ENCODE data around the gene FLNC.

The FLNC gene

DNA sequence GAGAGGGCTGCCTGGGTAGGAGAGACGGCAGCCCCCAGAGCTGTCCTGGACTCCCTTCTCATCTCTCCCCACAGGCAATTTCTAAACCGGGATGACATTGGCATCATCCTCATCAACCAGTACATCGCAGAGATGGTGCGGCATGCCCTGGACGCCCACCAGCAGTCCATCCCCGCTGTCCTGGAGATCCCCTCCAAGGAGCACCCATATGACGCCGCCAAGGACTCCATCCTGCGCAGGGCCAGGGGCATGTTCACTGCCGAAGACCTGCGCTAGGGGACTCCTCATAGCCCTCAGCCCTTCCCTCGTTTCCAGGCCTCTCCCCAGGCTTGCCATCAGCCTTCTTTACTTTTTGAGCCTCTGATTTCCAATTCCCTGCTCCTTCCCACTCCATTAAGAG lies 35.1 kb downstream of the FLNC start:
- DNase-seq (ENCODE audit: low spot score), result no peak

DNA sequence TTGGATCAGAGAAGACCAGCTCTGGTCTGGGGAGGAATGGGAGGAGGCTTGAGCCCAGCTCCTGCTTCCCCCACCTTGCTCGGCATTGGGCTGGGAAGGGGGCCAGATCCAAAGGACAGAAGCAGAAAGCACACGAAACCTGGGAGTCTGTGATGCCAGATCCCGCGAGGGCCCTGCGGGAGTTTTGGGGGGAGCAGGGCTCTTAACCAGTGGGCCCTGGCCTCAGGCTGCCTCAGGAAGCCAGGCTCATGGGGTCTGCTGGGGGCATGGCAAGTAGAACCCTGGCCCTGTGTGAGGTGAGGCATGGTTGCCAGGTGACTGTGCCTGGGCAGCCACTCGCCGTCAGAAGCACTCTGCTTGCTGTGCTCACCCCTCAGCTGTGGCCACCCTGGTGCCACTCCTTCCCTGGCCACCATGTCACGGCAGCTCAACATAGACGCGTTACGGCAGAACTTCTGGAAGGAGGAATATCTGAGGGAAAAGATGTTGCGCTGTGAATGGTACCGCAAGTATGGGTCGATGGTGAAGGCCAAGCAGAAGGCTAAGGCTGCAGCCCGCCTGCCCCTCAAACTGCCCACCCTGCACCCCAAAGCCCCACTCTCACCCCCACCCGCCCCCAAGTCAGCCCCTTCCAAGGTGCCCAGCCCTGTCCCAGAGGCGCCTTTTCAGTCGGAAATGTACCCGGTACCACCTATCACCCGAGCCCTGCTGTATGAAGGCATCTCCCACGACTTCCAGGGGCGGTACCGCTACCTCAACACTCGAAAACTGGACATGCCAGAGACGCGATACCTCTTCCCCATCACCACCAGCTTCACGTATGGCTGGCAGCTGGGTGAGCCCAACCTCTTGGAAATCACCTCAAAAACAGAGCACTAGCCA lies 36.0 kb downstream of the FLNC start:
- no peak for DNase-seq (ENCODE audit: low spot score)

DNA sequence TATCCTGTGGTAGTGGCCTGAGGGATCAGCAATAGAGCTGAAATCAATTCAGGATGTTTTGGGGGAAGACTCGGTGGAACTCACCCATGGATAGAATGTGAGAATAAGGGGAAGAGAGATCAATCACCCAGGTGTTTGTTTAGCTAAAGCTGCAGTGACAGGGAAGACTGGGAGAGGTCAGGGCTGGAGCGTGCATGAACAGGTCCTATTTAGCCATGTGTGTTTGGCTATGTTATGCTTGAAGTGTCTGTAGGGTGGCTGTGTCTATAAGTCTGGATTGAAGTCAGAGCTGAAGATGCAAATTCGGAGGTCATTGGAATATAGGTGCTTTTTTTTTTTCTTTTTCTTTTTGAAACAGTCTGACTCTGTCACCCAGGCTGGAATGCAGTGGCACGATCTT lies 37.0 kb downstream of the FLNC start:
- DNase-seq (ENCODE audit: low spot score), result no peak

DNA sequence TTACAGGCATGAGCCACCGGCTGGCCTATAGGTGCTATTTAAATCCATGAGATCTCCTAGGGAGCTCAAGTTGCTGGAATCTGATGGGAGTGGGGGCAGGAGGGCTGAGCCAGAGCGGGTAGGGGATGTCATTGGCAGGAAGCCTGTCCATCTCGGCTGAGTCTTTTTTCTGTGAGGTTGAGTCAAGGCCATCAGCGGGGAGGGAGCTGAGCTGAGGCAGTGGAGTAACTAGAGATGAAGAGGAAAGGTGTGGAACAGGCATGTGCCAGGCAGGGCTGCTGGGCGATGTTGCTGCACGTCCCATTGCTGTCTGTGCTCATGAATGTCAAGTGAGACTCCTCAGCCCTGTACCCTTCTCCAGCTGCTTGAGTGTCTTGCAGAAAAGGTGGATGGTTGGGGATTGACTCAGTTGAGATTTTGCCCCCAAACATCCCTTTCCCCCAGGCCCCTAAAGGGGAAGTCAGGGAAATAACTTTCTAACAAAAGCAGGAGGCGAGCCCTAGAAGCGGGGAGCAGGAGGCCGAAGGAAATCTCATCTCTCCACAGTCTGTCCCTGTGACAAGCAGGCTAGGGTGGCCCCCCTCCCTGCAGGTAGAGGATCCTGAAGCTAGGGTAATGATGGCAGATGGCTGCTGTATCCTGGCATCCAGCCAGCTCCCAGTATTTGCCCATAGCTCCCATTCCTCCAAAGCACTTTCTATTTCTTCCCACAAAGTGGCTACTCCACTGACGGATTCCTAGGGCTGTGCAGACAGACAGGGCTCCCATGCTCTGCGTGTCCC lies 37.8 kb downstream of the FLNC start:
- peak; percentile 63 for DNase-seq (ENCODE audit: low spot score)

DNA sequence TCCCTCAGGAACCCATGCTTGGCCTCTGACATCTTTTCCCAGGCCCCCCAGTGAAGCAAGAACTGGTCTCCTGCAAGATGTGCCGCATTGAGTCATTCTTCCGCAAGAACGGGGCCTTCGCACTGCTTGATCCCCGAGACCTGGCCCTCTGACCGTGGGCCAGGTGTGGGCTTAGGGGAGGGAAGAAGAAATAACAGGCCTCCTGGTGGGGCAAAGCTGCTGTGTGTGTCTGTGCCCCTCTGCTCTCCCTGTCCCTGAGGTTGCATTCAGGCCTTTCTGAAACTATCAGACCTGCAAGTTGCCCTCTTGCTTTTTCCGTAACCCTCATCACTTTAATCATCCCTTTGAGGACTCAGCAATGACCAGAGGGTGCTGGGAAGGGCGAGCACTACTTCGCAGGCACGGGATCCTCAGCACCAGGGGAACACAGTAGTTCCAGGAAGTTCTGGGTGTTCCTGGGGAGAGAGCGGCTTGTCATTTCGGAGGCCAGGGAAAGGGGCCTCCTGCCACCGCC lies 38.5 kb downstream of the FLNC start:
- DNase-seq (ENCODE audit: low spot score), result no peak

DNA sequence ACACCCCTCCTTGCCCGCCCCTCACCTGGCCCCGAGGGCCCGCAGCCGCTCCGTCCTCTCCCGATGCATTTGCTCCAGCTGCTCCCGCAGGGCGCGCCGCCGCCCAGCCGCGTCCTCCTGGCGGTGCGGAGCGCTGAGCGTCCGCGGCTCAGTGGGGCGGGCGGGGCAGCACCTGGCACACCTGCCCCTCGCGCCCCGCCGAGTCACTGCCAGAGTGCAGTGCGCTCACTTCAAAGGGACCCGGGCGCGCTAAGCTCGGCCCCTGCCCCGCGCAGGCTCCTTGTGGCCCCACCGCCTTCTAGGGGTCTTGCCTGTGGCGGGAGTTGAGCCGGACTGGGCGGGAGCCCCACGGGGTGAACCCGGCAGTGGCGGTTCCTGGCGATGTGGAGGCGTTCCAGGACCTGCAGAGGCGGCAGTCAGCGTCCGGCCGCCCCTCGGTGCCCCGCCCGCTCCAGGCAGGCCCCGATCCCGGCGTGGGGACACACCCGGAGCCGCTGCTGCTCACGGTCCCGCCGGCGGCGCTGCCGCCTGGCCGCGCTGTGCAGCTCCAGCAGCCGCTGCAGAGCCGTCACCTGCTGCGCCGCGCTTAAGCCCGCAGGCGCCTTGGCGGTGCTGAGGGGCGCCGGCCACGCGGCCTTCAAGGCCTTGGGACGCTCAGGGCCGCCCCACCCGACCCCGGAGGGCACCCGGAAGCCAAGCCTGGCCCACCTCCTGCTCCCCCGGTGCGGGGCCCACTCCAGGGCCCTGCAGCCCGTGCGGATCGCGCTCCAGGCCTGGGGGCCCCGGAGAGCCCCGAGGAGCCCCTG lies 39.1 kb downstream of the FLNC start:
- DNase-seq (ENCODE audit: low spot score), result peak; percentile 86

DNA sequence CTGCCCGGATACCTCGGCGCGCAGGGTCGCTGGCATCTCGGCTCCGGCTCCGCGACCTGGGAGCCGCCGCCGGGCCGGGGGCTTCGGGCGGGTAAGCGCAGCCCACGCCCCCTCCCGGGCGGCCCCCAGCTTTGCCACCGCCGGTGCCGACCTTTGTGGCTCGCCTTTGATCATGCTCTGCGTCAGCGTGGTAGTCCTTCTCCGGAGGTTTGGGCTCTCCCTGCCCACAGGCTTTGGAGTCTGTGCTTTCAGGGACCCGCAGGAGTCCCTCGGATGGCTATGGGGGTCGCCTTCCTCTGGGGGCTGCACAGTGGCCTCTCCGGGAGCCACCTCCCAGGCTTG lies 39.7 kb downstream of the FLNC start:
- DNase-seq (ENCODE audit: low spot score), result no peak

DNA sequence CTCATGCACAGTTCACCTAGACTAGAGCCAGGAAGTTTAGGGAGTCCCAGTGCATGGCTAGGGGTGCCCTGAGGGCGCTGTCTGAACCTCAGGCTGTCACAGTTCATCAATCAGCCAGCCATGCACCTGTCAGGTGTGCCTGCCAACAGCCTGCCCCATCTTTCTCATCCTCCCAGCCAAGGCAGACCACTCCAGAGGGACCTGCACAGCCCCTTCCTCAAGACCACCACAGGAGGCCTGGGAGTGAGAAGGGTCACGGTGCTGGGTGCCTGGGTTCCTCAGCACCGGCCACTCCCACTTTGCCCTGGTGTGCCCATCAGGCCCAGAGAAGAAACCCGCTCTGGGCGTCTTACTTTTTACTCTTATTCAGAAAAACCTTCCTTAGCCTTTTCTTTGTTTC lies 40.8 kb downstream of the FLNC start:
- no peak for DNase-seq (ENCODE audit: low spot score)

DNA sequence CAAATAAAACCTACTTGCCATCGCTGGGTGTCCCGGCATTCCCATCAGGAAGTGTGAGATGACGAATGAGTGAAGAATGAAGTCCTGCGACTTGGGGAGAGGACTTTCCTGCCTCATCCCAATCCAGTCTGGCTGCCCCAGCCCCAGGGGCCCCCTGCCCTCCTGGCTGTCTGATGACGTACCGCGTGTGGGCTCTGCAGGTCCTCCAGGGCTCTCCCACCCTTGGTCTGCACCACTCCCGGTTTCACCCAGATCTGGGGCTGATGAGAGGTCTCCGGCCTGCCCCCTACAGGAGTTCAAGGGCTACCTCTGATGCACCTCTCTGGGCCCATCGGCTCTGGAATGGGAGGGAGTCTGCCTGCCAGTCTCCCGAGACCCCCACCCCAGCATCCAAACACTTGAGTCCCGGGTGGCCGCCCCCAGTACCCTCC lies 42.2 kb downstream of the FLNC start:
- no peak for DNase-seq (ENCODE audit: low spot score)

DNA sequence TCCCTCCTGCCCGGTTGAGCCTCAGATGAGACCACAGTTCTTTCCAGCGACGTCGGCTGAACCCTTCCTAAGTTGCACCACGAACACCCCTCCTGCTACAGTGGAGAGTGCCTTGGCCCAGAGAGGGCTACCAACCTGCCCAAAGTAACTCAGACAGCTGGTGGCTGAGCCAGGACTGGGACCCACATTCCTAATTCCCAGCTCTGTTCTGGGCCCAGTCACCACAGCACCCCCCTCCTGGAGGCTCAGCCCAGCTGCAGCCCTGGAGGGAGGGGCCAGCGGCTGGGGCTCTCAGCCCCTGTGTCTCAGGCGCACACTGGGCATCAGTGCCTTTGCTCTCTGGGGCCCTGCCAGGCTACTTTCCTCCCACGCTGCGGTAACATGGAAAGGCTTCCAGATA lies 43.0 kb downstream of the FLNC start:
- no peak for DNase-seq (ENCODE audit: low spot score)

DNA sequence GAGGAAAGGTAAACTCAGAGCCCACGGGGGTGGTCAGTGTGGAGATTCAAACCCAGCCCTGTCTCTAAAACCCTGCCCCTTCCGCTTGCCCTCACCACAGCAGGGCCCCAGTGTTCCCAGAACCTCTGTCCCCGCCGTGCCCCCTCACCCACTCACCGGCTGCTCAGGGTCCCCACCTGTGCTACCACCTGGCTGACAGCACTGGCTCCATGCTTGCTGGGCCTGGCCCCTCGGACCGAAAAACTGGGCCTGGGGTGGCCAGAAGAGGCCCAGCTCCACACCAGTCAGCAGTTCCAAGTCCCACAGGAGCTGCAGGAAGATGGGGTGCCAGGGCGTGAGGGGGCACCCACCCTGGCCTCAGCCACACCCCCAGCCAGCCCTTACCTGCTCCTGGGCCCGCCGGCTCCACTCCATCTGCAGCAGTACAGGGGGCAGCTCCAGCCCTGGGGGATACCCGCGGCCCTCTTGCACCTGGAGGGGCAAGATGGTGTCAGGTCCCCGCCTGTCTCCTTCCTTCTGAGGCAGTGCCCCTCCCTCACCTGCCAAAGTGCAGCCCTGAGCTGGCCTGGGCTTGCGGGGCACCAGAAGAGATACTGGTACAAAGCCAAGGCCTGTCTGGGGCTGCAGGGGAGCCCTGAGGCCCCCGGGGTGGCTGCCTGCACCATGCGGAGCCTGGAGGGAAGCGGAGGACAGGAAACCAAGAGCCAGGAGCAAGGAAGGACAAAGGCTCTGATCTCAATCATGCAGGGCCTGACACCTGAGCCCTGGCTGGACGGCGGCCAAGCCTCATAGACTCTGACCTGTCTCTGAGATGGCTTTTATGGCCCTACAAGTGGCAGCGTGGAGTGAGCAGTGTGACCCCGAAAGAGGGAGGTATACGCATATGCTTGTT lies 44.2 kb downstream of the FLNC start:
- DNase-seq (ENCODE audit: low spot score), result no peak

DNA sequence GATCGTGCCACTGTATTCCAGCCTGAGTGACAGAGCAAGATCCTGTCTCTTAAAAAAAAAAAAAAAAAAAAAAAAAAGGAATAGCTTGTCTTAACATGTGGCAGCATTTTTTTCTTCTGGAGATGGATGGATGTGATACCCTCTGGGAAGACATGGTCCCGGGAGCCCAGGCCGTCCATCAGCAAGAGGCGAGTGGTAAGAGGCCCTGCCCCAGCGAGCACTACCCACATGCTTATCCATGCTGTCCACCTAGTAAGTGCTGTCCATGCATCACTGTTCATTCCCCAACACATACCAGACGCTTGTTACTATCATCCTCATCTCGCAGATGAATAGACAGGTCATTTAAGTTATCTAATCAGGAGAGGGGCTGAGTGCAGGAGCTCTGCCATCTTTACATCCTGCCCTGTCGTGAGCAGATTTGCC lies 45.3 kb downstream of the FLNC start:
- DNase-seq (ENCODE audit: low spot score), result no peak

DNA sequence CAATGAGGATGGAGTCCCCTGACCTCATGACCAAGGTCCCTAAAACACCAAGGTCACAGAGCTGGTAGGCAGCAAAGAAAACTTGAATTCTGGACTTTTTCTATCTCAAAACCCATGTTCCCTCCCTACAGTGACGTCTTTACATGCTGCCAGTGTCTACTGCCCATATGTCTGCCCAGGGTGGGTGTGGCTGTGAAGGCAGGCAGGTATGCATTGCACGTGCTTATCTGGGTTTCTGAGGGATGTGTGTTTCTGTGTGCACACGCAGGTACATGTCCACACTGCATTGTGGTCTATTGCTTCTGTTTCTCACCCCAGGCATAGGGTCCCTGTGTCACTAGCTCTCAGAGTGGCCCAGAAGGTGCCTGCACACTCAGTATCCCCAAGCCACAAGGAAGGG lies 45.9 kb downstream of the FLNC start:
- DNase-seq (ENCODE audit: low spot score), result no peak

DNA sequence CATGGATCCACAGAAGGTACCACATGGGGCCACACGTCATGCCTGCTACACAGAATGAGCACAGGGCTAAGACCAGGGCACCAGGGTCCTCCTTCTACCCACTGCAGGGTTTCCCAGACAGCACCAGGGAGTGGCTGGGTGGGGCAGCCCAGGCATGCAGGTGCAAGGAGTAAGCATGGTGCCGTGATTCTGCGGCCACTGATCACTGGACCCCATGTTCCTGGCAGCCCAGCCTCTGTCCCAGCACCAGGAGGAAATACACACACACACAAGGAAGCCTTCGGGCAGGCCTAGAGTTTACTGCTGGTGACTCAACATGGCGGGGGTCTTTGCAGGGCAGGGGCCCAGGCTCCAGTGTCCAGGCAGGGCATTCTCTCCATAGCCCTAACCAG lies 46.4 kb downstream of the FLNC start:
- no peak for DNase-seq (ENCODE audit: low spot score)

DNA sequence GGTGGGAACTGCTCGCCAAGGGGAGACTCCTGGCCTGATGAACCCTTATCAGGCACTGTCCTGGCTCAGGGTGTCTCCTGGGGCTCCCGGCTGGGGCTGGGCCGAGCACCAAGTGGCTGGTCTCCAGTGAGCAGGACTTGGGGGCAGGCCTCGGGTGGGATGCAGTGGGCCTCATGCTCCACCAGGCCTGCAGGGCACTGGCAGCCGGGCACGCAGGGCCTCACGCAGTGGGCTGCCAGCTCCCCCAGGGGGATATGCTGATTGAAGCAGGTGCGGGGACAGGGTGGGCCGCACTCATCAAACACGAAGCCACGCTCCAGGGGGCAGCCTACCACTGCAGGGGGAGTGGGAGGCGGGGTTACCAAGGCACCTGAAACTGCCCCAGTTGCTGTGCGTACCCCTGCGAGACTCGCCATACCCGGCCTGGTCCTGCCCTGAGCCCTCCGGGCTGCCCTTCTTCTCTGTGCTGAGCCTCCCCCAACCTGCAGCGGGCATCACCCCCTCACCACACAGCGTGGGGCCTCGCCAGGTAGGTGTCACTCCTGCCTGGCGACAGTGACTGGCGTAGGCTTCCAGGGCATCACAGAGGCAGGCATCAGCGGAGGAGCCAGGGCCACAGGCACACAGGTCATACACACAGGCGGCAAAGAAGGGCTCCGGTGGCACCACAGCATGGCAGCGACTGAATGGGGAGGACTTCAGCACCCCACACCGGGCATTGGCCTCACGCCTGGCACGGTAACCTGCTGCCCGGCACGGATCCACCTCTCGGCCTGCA lies 47.0 kb downstream of the FLNC start:
- no peak for DNase-seq (ENCODE audit: low spot score)

DNA sequence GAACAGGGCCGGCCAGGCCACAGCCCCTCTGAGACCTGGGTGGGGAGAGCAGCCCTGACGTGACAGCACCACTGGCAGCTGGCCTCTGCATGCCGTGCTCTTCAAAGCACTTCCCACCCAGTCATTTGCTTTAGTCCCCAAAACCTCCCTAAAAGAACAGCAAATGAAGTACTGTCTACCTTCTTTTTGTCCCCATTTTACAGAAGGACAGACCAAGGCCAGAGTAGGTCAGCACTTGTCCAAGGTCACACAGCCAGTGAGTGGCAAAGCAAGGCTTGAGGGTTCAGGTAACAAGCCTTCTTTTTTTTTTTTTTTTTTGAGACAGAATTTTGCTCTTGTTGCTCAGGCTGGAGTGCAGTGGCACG lies 47.5 kb downstream of the FLNC start:
- peak; percentile 20 for DNase-seq (ENCODE audit: low spot score)

DNA sequence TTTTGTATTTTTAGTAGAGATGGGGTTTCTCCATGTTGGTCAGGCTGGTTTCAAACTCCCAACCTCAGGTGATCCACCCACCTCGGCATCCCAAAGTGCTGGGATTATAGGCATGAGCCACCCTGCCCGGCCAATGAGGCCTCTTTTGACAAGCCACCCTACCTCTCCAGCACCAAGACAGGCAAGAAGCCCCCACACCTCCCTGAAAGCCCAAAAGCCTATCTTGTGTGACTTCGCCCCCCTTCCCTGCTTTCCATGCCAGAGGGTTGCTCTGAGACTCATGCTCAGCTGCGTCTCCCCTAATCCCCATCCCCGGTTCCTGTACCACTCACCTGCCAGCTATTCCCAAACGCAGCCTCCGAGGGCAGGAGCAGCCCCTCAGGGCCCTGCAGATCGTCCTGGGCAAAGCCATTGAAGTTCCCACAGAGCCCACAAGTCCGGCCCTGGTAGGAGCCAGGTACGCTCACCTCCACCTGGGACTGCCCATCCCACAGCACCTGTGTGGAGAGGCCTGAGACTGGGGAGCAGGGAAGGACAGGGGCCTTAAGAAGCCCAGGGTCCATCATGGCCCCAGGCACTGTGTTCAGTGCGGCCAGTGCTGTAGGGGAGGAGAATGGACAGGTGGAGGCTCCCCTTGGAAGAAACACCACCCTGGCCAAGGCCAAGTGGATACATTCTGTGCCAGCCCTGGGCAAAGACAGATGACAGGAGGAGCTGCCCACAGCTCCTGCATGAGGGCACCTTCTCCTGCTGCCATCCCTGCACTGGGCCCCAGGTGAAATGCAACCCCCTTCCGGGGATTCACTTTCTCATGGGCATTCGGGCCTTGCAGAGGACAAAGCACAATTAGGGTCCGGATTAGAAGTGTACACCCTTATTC lies 48.3 kb downstream of the FLNC start:
- peak; percentile 12 for DNase-seq (ENCODE audit: low spot score)

DNA sequence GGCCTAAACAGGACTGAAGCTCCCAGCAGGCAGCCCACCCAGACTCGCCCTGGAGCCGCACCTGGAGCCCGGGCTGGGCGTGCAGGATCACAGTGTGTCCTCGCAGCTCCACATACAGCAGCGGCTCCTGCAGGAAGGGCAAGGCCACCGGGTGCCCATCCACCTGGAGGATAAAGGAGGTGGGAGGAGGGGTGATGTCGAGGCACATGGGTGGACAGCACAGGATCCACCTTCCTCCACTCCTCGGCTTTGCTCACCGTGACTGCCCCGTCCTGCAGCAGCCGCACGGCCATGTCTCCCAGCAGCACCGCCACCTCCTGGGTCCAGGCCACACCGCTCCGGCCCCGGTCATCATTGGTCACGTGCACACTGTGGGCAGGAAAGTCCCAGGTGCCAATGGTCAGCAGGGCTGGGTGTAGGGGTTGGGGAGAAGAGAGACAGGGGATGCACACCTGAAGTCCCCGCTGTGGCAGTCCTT lies 49.3 kb downstream of the FLNC start:
- DNase-seq (ENCODE audit: low spot score), result peak; percentile 26

DNA sequence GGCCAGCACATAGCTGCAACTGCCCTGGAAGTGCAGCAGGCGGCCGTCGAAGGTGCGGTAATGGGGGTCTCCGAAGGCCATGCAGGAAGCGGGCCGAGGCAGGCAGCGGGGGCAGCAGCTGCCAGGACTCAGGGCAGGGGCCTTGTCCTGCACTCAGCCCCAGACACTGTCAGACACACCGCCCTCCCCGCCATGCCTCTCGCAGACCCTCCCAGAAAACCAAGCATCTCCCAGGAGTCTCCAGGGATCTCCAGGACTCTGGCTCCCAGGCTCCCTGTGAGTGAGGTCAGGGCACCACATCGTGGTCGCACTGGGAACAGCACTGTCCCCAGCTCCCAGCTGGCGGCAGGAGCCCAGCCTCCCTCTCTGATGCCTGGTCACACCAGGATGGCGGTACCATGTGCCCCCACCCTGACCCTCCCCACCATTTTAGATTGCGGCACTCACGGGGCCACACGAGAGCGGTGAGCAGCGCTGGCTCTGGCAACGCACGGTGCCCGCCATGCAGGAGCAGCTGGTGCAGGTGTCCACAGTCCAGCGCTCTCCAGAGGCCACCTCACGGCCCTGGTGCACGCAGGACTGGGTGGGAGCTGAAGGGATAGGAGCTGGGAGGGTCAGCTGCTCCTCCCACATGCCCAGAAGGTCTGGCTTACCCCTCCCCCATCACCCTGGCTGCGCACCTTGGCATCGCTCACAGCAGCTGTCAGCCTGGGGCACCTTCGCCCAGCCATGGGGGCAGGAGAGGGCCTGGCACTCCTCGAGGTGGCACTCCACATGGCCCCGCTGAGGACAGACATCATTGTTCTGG lies 49.9 kb downstream of the FLNC start:
- DNase-seq (ENCODE audit: low spot score), result peak; percentile 89
